Measurements from ENCODE around the gene ADAMTSL1. TPM values are rescaled to one million over a fixed set of nuclear protein-coding genes. Genes with fewer than 3 reads are reported as not detected.

ADAMTSL1 gene
- 206 and 277 TPM in 2 replicates for total RNA-seq

GRCh38 chr9:18473652-18474279 is at the start of gene ADAMTSL1:
TSS of gene ADAMTSL1 (plus strand) at chr9:18474153. CDS start at chr9:18474233, 80 bp downstream.

Small RNAs within 50 kb of the gene (small RNA-seq; reads per million reads assigned to genes)
- gene MIR3152: 3.6 reads per million, percentile 86 among the genes with 10 or more reads in this experiment
